Ovary (tissue), 3 donors: ENCODE measurements around the gene TBC1D5.

Experiments used
- POLR2A ChIP-seq: fragments of 450-650 bp; IDR thresholded peaks from one replicate; pipeline ENCODE4 v1.6.1; 2017; ENCODE audit warnings: antibody characterized with exemption, mild to moderate bottlenecking, moderate library complexity
- TF ChIP-seq, protein P1 (sequence below), 3 donors: fragments of 450-650 bp in 2 of 3; fragments of 200-600 bp in 1 of 3; IDR thresholded peaks; one replicate each; pipeline versions ENCODE4 v1.5.1 to v1.8.0; 2016 to 2022; ENCODE audit warnings: antibody characterized with exemption in 3 of 3, mild to moderate bottlenecking in 1 of 3
- donor health status: DM: no; HTN: no; CAD: no.

DNA sequence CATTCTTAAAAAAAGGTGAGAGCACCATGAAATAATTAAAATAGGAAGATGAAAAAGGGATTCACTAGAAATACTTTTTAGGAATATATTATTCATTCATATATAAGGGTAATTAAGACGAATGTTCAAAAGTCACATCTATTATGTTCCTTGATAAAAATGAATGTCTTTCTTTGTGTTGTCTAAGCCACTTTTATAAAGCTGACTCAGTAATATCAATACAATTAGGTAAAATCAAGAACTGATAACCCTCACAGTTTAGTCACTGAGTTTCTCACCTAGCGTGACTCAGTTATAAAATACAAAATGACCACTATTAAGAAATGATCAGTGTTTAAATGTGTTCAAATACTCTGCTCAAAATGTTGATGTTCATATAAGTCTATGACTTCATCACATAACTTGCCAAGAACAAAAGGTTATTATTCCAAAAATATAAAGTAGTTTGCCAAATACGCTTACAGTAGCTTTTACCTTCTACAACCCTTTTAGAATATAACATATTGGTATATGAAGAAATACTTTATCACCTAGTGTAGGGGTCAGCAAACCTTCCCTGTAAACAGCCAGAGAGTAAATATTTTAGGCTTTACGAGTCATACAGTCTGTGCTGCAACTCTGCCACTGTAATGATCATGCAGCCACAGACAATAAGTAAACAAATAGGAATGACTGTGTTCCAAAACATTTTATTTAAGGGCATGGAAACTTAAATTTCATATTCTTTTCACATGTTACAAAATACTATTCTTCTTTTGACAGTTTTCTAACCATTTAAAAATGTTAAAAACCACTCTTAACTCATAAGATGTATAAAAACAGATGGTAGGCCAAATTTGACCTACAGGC lies 369.8 kb downstream of the TBC1D5 start:
- TF ChIP-seq, protein P1, sequence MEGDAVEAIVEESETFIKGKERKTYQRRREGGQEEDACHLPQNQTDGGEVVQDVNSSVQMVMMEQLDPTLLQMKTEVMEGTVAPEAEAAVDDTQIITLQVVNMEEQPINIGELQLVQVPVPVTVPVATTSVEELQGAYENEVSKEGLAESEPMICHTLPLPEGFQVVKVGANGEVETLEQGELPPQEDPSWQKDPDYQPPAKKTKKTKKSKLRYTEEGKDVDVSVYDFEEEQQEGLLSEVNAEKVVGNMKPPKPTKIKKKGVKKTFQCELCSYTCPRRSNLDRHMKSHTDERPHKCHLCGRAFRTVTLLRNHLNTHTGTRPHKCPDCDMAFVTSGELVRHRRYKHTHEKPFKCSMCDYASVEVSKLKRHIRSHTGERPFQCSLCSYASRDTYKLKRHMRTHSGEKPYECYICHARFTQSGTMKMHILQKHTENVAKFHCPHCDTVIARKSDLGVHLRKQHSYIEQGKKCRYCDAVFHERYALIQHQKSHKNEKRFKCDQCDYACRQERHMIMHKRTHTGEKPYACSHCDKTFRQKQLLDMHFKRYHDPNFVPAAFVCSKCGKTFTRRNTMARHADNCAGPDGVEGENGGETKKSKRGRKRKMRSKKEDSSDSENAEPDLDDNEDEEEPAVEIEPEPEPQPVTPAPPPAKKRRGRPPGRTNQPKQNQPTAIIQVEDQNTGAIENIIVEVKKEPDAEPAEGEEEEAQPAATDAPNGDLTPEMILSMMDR (IDR thresholded peaks at IDR 0.05): no peak
- TF ChIP-seq POLR2A: no peak
